Measurements from ENCODE around the gene DYRK3.

DNA sequence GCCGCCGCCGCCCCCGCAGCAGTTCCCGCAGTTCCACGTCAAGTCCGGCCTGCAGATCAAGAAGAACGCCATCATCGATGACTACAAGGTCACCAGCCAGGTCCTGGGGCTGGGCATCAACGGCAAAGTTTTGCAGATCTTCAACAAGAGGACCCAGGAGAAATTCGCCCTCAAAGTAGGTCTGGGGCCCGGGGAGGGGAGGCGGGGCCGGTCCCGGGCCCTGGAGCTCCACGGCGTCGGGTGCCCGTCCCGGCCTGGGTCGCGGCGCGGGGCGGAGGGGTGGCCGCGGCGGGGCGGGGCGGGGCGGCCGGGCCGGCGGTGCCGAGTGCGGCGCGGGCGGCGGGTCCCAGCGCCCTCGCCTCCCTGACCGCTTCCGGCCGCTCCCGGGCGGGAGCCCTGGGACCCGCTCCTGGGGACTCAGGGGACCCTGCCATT is 50.0 kb downstream of the DYRK3 start:
- TF ChIP-seq CTCF (tag by site-specific recombination; IDR thresholded peaks at IDR 0.05) (no peak), ZNF26 (tag by site-specific recombination; IDR thresholded peaks at IDR 0.05) (no peak), ZNF580 (tag by site-specific recombination; IDR thresholded peaks at IDR 0.05) (no peak), TSHZ1 (tag by site-specific recombination; IDR thresholded peaks at IDR 0.05; ENCODE audit: borderline replicate concordance) (no peak)
